Pancreas (tissue), 10 donors: ENCODE measurements around the gene CD93. TPM values are rescaled to one million over a fixed set of nuclear protein-coding genes. Genes with fewer than 3 reads are reported as not detected.

Source experiments
- ATAC-seq, 4 donors: fragments of 200-7000 bp; cut with Tn5 transposase; one replicate each; pipeline versions ENCODE4 v1.8.0 to v1.9.1; 2020; ENCODE audit warnings: mild to moderate bottlenecking in 4 of 4, moderate library complexity in 4 of 4
- DNase-seq, 6 donors: peaks; one replicate each; pipeline ENCODE4 v3.0.0-alpha.2; 2020
- FAIRE-seq: peaks from 2 replicates; lab custom pipeline; 2012; peaks lifted over from hg19 to GRCh38; lab: Jason Lieb, UNC
- H3K27ac ChIP-seq, 4 donors: fragments of 200-600 bp; sonication (generic); 1 replicate in 3 of 4; 2 replicates in 1 of 4; pipeline versions ENCODE4 v1.5.0 to v1.8.0; 2020
- H3K27me3 ChIP-seq, 4 donors: fragments of 200-600 bp; one replicate each; pipeline ENCODE4 v1.8.0; 2021
- H3K36me3 ChIP-seq, 3 donors: fragments of 200-600 bp; sonication (generic) in 1 of 3; one replicate each; pipeline versions ENCODE4 v1.5.0 to v1.8.0; 2020 to 2021
- H3K4me1 ChIP-seq, 3 donors: fragments of 200-600 bp; one replicate each; pipeline ENCODE4 v1.8.0; 2021
- H3K4me3 ChIP-seq, 4 donors: fragments of 200-600 bp; sonication (generic) in 2 of 4; one replicate each; pipeline versions ENCODE4 v1.5.0 to v1.8.0; 2020 to 2021
- H3K9me3 ChIP-seq, 4 donors: fragments of 200-600 bp; one replicate each; pipeline ENCODE4 v1.8.0; 2021
- CTCF ChIP-seq, 4 donors: fragments of 200-600 bp; sonication (generic) in 3 of 4; IDR thresholded peaks; one replicate each; pipeline versions ENCODE4 v1.5.0 to v1.8.0; 2021; ENCODE audit warnings: antibody characterized with exemption in 4 of 4
- WGBS, 2 donors: extraction: QIAGEN DNeasy Blood & Tissue Kit; methylation state at CpG; one replicate each; pipeline ENCODE4 v1.1.7; 2013; 5-methylcytosine and 5-hydroxymethylcytosine counted together
- intact Hi-C, 3 donors: fragments of 100-400 bp; cut with DNase I; formaldehyde crosslinking; loops; one replicate each; pipeline versions ENCODE4 v1.11.1 to v1.14.2; 2022
- polyA plus RNA-seq, 2 donors: library from polyadenylated mRNA; stranded (reverse); fragments of 200-250 nt; gene quantifications; one replicate each; pipeline ENCODE4 v1.2.3, GENCODE V29; 2013
- total RNA-seq, 6 donors: library from RNA; stranded (reverse); fragmentation: NEBNext Ultra II Directional in 4 of 6; extraction: Animal tissue kit (Norgen Biotek cat#: 25700) in 4 of 6; gene quantifications; one replicate each; pipeline versions ENCODE4 v1.2.1 to v1.2.4, GENCODE V29; 2021 to 2023
- donor health status: healthy with polysubstance abuse.
- donor health status: DM: no; HTN: no; CAD: no; lungs with moderate emphysema.
- donor health status: DM: no; HTN: no; CAD: no.
- donor health status: control.
- donor health status: control.
- donor health status: Bipolar disorder and iron deficiency.
- donor health status: DM: yes; HTN: yes; CAD: no.
- donor health status: DM: no; HTN: no; CAD: no.
- donor health status: DM: no; HTN: no; CAD: no.
- donor health status: DM: yes; HTN: yes; CAD: no.

CD93 gene
- total and polyA plus RNA-seq, 8 donors = 2.8 to 18.2 (median 6.0) TPM

GRCh38 chr20:23114018-23114417 lies 27.9 kb upstream of the CD93 start:
- H3K27ac ChIP-seq = peak overlapping the region in 1 of 4 donors; percentile 41

DNA sequence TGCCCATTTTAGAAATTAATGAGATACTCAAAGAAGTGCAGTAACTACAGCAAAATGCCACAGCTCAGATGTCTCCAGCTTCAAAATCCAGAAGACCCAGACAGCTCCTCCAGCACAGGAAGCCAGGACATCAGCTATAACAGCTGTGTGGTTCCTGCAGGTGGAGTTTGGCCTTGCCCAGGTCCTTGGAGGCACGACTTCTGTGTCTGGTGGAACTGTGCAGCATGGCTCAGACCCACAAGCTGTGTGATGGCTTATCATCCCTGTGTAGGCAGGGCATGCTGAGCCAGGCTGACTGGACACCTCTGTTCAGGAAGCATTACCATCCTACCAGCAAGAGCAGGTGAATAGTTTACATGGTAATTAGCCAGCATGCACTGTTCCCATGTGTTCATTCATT lies 26.5 kb upstream of the CD93 start:
- H3K27ac ChIP-seq = no peak overlapping the region
- WGBS, 2 donors = 29 to 35% methylated on average over 1 of the region's 1 CpG
- H3K4me3 ChIP-seq = no peak overlapping the region
- H3K27me3 ChIP-seq = no peaks in the 10 kb centered on the region
- no peak for ATAC-seq
- no peak for TF ChIP-seq CTCF (IDR thresholded peaks at IDR 0.05)
- H3K4me1 ChIP-seq = no peaks in the 10 kb centered on the region
- FAIRE-seq = no peak
- DNase-seq = peak in 1 of 6 donors; percentile 16
- H3K9me3 ChIP-seq = no peaks in the 10 kb centered on the region
- intact Hi-C loops = no loop called here
- H3K36me3 ChIP-seq = no peaks in the 10 kb centered on the region

More at GRCh38 chr20:23114018-23114417, 27.9 kb upstream of the CD93 start:
- 77% methylated on average over 2 of the region's 2 CpGs for WGBS, 2 donors
- Histone ChIP-seq H3K27me3 (no peaks in the 10 kb centered on the region), H3K36me3 (no peaks in the 10 kb centered on the region), H3K9me3 (no peaks in the 10 kb centered on the region), H3K4me1 (no peaks in the 10 kb centered on the region), H3K4me3 (no peak overlapping the region)
- FAIRE-seq (no peak), ATAC-seq (peak in 1 of 4 donors; percentile 61), DNase-seq (peak in 1 of 6 donors; percentile 51)
- intact Hi-C loops = no loop called here
- no peak for TF ChIP-seq CTCF (IDR thresholded peaks at IDR 0.05)

DNA sequence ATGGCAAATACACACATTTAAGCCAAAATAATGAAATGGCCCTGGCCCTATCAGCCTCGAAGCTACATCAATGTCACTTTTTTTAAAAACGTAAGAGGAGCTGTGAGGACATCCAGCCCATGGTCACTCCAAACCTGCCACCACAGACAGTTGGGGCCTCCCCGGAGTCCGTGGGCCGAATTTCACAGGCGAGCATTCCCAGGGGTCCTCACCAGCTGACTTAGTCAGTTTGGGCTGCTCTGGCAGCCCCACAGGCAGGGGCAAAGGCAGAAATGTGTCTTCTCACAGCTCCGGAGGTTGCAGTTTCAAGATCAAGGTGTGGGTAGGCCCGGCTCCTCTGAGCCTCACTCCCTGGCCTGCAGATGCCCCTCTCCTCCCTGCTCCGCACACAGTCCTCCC lies 25.8 kb upstream of the CD93 start:
- 76 to 81% methylated on average over 9 of the region's 9 CpGs for WGBS, 2 donors
- H3K36me3 ChIP-seq = no peaks in the 10 kb centered on the region
- H3K27me3 ChIP-seq = no peaks in the 10 kb centered on the region
- ATAC-seq = no peak
- H3K9me3 ChIP-seq = no peaks in the 10 kb centered on the region
- TF ChIP-seq CTCF (IDR thresholded peaks at IDR 0.05) = no peak
- H3K4me3 ChIP-seq = no peak overlapping the region
- DNase-seq = peak in 1 of 6 donors; percentile 33
- FAIRE-seq = no peak
- no peaks in the 10 kb centered on the region for H3K4me1 ChIP-seq
- intact Hi-C loops = no loop called here
- H3K27ac ChIP-seq = no peak overlapping the region

GRCh38 chr20:23111307-23111943 lies 25.3 kb upstream of the CD93 start:
- H3K36me3 ChIP-seq = no peaks in the 10 kb centered on the region

More at GRCh38 chr20:23111307-23111943, 25.3 kb upstream of the CD93 start:
- DNase-seq = peak in 1 of 6 donors; percentile 38
- Histone ChIP-seq H3K4me3 (no peak overlapping the region), H3K27me3 (no peaks in the 10 kb centered on the region), H3K9me3 (no peaks in the 10 kb centered on the region), H3K4me1 (no peaks in the 10 kb centered on the region), H3K27ac (no peak overlapping the region)
- WGBS, 2 donors = 72 to 84% methylated on average over 16 of the region's 16 CpGs
- TF ChIP-seq CTCF (IDR thresholded peaks at IDR 0.05) = no peak
- intact Hi-C loops = no loop called here
- ATAC-seq = no peak
- no peak for FAIRE-seq
